Keratinocyte (primary cell): ENCODE measurements around the gene CCL8. TPM values are rescaled to one million over a fixed set of nuclear protein-coding genes. Genes with fewer than 3 reads are reported as not detected.

ENCODE experiments used
- DNase-seq: peaks from one replicate; pipeline ENCODE4 v3.0.0-alpha.2; 2011; ENCODE audit warnings: low read depth, missing footprints, low spot score
- FAIRE-seq: peaks from 2 replicates; lab custom pipeline; 2011; peaks lifted over from hg19 to GRCh38; lab: Jason Lieb, UNC
- H2AFZ ChIP-seq: 2 replicates; pipeline ENCODE4 v1.6.0; 2012; ENCODE audit warnings: low read length, control low read depth, inconsistent platforms; ENCODE audit not compliant: control insufficient read depth
- H3K27ac ChIP-seq: 2 replicates; pipeline ENCODE4 v1.5.1; 2011; ENCODE audit warnings: low read length; ENCODE audit not compliant: control insufficient read depth, insufficient read depth
- H3K27me3 ChIP-seq: 3 replicates; pipeline ENCODE4 v1.6.0; 2011; ENCODE audit warnings: low read length; ENCODE audit not compliant: control insufficient read depth, insufficient read depth; ENCODE audit errors: extremely low read depth
- H3K36me3 ChIP-seq, 2 experiments: 2 replicates in 1 of 2; 3 replicates in 1 of 2; pipeline ENCODE4 v1.5.1; 2011; ENCODE audit warnings: low read length in 2 of 2, mild to moderate bottlenecking in 1 of 2; ENCODE audit not compliant: control insufficient read depth in 2 of 2, insufficient read depth in 2 of 2; ENCODE audit errors: extremely low read depth in 1 of 2
- H3K4me1 ChIP-seq: 3 replicates; pipeline ENCODE4 v1.5.1; 2011; ENCODE audit warnings: low read length; ENCODE audit not compliant: control insufficient read depth, insufficient read depth; ENCODE audit errors: extremely low read depth
- H3K4me2 ChIP-seq: 3 replicates; pipeline ENCODE4 v1.6.0; 2011; ENCODE audit warnings: low read depth, low read length; ENCODE audit not compliant: control insufficient read depth, insufficient read depth; ENCODE audit errors: extremely low read depth
- H3K4me3 ChIP-seq, 3 experiments: fragments of 200-600 bp in 1 of 3; sonication (generic) in 1 of 3; 2 replicates in 2 of 3; 3 replicates in 1 of 3; pipeline ENCODE4 v1.5.1; 2011 to 2016; ENCODE audit warnings: low read length in 3 of 3, mild to moderate bottlenecking in 3 of 3, control low read depth in 2 of 3, inconsistent platforms in 1 of 3, low read depth in 1 of 3, mixed read lengths in 1 of 3, mixed run types in 1 of 3, moderate library complexity in 1 of 3; ENCODE audit not compliant: control insufficient read depth in 2 of 3, insufficient read depth in 2 of 3; ENCODE audit errors: extremely low read depth in 1 of 3
- H3K79me2 ChIP-seq: 2 replicates; pipeline ENCODE4 v1.6.0; 2012; ENCODE audit warnings: low read length; ENCODE audit not compliant: control insufficient read depth, insufficient read depth
- H3K9ac ChIP-seq: 3 replicates; pipeline ENCODE4 v1.6.0; 2011; ENCODE audit warnings: low read length; ENCODE audit not compliant: control insufficient read depth, insufficient read depth; ENCODE audit errors: extremely low read depth
- H3K9me1 ChIP-seq: 3 replicates; pipeline ENCODE4 v1.6.0; 2011; ENCODE audit warnings: low read length; ENCODE audit not compliant: control insufficient read depth, insufficient read depth; ENCODE audit errors: extremely low read depth
- H3K9me3 ChIP-seq: 2 replicates; pipeline ENCODE4 v1.5.1; 2012; ENCODE audit warnings: low read depth, low read length; ENCODE audit not compliant: control insufficient read depth
- H4K20me1 ChIP-seq: 3 replicates; pipeline ENCODE4 v1.6.0; 2011; ENCODE audit warnings: low read length; ENCODE audit not compliant: control insufficient read depth, insufficient read depth; ENCODE audit errors: extremely low read depth
- CTCF ChIP-seq, 3 experiments: IDR thresholded peaks in 1 of 3; conservative IDR thresholded peaks in 1 of 3; optimal IDR thresholded peaks in 1 of 3; 2 replicates in 2 of 3; 3 replicates in 1 of 3; pipeline versions ENCODE3 to v1.5.1; 2011; ENCODE audit warnings: low read length in 3 of 3, mild to moderate bottlenecking in 3 of 3, moderate library complexity in 2 of 3, control low read depth in 1 of 3, inconsistent platforms in 1 of 3; ENCODE audit not compliant: insufficient read depth in 2 of 3; ENCODE audit errors: extremely low read depth in 1 of 3
- EZH2 ChIP-seq: IDR thresholded peaks from one replicate; pipeline ENCODE4 v1.6.1; 2012; ENCODE audit warnings: inconsistent platforms, mild to moderate bottlenecking, low read length, moderate library complexity
- dilution Hi-C: fragments of 300-500 bp; cut with MboI; formaldehyde crosslinking; loops from one replicate; pipeline ENCODE4 v1.7.0; 2020; ENCODE audit warnings: low sequenced_read_pairs; ENCODE audit not compliant: extremely low pct_ligation_motif_present
- polyA plus RNA-seq, 5 experiments: library from polyadenylated mRNA; depleted of rRNA in 3 of 5; stranded (reverse) in 3 of 5; stranded (forward) in 1 of 5; unstranded in 1 of 5; fragments of >200 nt; gene quantifications; 1 replicate in 1 of 5; 2 replicates in 3 of 5; 3 replicates in 1 of 5; pipeline versions ENCODE4 v1.2.1 to v1.2.3, GENCODE V29; 2011 to 2012; ENCODE audit warnings: missing spikeins in 2 of 5, low read depth in 1 of 5, low replicate concordance in 1 of 5

Gene CCL8
- polyA plus RNA-seq, 1 donor (not counting 4 experiments of a cell fraction or from before 2014, with no cell fraction given), result not detected

GRCh38 chr17:34366529-34367107 is 47.4 kb downstream of the CCL8 start:
- Histone ChIP-seq H2AFZ (no peak overlapping the region), H3K36me3 (no peaks in the 10 kb centered on the region), H3K27me3 (no peaks in the 10 kb centered on the region), H3K4me1 (peaks cover 6% of the 10 kb centered on the region), H3K27ac (no peak overlapping the region), H3K9me1 (no peaks in the 10 kb centered on the region), H3K79me2 (no peaks in the 10 kb centered on the region), H3K9me3 (no peaks in the 10 kb centered on the region), H3K4me3 (no peak overlapping the region), H3K4me2 (no peak overlapping the region), H3K9ac (no peak overlapping the region), H4K20me1 (no peaks in the 10 kb centered on the region)
- DNase-seq, result no peak
- TF ChIP-seq EZH2, result no peak
- no peak for TF ChIP-seq CTCF (optimal IDR thresholded peaks at IDR 0.05 in 1 of 3, IDR thresholded peaks at IDR 0.05 in 1 of 3, conservative IDR thresholded peaks at IDR 0.05 in 1 of 3; ENCODE audit: extremely low read depth in 1 of 3, insufficient read depth in 2 of 3, low read length in 3 of 3)
- FAIRE-seq, result no peak
- dilution Hi-C loops, result loop anchor here (25.0 kb wide), 1 partner anchor 154 kb away; no protein-coding TSS in a partner anchor

GRCh38 chr17:34367486-34368195 is 48.4 kb downstream of the CCL8 start:
- H3K9ac ChIP-seq, result no peak overlapping the region
- no peaks in the 10 kb centered on the region for H4K20me1 ChIP-seq
- no peak overlapping the region for H2AFZ ChIP-seq
- dilution Hi-C loops, result loop anchor here (25.0 kb wide), 1 partner anchor 155 kb away; no protein-coding TSS in a partner anchor
- H3K9me1 ChIP-seq, result no peaks in the 10 kb centered on the region
- no peaks in the 10 kb centered on the region for H3K79me2 ChIP-seq
- TF ChIP-seq EZH2 (no peak), CTCF (optimal IDR thresholded peaks at IDR 0.05 in 1 of 3, IDR thresholded peaks at IDR 0.05 in 1 of 3, conservative IDR thresholded peaks at IDR 0.05 in 1 of 3; ENCODE audit: extremely low read depth in 1 of 3, insufficient read depth in 2 of 3, low read length in 3 of 3) (no peak)
- no peak for FAIRE-seq
- DNase-seq, result no peak
- no peak overlapping the region for H3K4me2 ChIP-seq
- H3K9me3 ChIP-seq, result no peaks in the 10 kb centered on the region
- H3K36me3 ChIP-seq, result no peaks in the 10 kb centered on the region
- no peaks in the 10 kb centered on the region for H3K27me3 ChIP-seq
- no peak overlapping the region for H3K27ac ChIP-seq
- no peak overlapping the region for H3K4me3 ChIP-seq
- H3K4me1 ChIP-seq, result peaks cover 6% of the 10 kb centered on the region
